ENCODE measurements around the gene MGAT4A. TPM values are rescaled to one million over a fixed set of nuclear protein-coding genes. Genes with fewer than 3 reads are reported as not detected.

MGAT4A gene
- total and polyA plus RNA-seq, 12 donors, result 4.6 to 33.0 (median 18.6) TPM

DNA sequence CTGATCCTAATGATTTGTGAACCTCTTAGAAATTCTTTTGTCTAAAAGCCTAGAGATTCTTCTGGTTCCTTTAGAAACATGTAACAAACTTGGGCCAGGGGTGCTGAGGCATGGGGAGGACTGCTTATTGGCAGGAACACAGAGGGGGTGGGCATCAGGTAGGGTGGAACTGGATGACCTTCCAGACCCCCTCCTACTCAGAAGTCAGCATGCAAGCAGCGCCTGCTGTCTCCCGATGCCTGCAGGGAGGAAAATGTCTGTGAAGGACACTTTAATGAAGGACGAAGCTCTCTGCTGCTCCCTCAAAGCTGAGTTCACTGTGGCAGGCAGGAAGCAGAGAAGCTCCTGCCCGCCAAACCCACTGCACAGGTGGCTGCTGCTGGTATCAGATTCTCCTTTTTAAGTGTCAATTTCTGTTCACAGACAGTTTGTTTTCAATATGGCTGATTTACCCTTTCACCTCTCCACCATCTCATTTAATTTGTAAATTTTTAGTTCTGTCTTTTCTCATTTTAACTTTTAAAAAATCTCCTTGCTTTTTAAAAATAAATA lies 142.0 kb downstream of the MGAT4A start:
- Histone ChIP-seq H3K4me1 (no peaks in the 10 kb centered on the region), H3K4me3 (no peak overlapping the region), H3K27me3 (no peaks in the 10 kb centered on the region), H3K36me3 (peaks cover 0 to 91% (median 13%) of the 10 kb centered on the region in 9 donors), H3K9me3 (peaks cover 0 to 4% (median 0%) of the 10 kb centered on the region in 11 donors), H3K27ac (no peak overlapping the region)
- intact Hi-C loops (cut with DNase I), result no loop called here
- WGBS, 2 donors, result 83 to 86% methylated on average over 4 of the region's 4 CpGs
- ATAC-seq (no peak), DNase-seq (no peak)
- TF ChIP-seq, protein P1, sequence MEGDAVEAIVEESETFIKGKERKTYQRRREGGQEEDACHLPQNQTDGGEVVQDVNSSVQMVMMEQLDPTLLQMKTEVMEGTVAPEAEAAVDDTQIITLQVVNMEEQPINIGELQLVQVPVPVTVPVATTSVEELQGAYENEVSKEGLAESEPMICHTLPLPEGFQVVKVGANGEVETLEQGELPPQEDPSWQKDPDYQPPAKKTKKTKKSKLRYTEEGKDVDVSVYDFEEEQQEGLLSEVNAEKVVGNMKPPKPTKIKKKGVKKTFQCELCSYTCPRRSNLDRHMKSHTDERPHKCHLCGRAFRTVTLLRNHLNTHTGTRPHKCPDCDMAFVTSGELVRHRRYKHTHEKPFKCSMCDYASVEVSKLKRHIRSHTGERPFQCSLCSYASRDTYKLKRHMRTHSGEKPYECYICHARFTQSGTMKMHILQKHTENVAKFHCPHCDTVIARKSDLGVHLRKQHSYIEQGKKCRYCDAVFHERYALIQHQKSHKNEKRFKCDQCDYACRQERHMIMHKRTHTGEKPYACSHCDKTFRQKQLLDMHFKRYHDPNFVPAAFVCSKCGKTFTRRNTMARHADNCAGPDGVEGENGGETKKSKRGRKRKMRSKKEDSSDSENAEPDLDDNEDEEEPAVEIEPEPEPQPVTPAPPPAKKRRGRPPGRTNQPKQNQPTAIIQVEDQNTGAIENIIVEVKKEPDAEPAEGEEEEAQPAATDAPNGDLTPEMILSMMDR (IDR thresholded peaks at IDR 0.05), result no peak

DNA sequence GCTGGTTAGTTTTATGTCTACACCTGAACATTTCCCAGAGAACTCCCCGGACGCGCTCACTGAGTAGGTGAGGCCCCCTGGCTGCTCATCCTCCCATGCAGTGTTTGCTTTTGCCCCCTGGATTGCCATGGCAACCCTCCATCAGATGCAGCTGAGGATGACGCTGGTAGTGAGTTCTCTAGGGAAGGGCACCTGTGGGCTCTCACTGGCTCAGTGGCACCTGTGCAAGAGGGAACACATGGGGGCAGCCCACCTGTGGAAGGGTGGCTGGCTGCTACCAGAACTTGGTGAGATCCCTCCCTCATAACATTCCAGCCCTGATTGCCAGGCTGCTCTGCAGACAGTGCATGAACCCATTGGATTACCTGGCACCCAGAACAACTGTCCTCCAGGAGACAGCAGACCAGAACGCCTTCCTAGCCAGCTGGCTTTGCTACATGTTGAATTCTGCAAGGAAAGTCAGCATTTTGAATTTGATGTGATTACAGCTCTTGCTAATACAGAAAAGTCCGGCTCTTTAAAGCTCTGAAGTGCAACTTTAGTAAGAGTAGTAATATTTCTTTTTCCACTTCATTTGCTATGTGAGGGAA lies 144.3 kb downstream of the MGAT4A start:
- WGBS, 2 donors, result 95% methylated on average over 6 of the region's 6 CpGs
- H3K9me3 ChIP-seq, result no peaks in the 10 kb centered on the region
- no peak overlapping the region for H3K27ac ChIP-seq
- intact Hi-C loops (cut with DNase I), result no loop called here
- no peak for DNase-seq
- H3K4me1 ChIP-seq, result no peaks in the 10 kb centered on the region
- no peaks in the 10 kb centered on the region for H3K27me3 ChIP-seq
- no peak for ATAC-seq
- TF ChIP-seq, protein P1 (IDR thresholded peaks at IDR 0.05), result no peak
- no peak overlapping the region for H3K4me3 ChIP-seq
- H3K36me3 ChIP-seq, result peaks cover 0 to 98% (median 15%) of the 10 kb centered on the region in 9 donors

DNA sequence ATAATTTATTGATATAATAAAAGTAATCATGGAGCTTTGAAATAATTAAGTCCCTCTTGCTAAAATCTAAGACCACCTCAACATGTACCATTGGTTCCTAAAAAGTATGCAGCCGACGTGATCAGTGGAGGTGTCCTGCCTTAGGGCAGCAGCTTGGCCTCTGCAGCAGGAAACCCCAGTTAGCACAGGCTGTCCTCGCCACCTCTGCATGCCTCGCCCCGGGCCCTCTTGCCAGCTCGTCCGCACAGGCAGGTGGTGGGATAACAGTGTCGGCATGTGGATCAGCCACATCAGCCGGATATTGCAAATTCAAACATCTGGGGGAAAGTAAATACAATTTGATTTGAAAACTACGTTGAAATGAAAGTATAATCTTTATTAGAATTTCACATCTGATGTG lies 145.5 kb downstream of the MGAT4A start:
- Histone ChIP-seq H3K27me3 (no peaks in the 10 kb centered on the region), H3K4me3 (no peak overlapping the region), H3K27ac (no peak overlapping the region), H3K9me3 (no peaks in the 10 kb centered on the region), H3K36me3 (peaks cover 0 to 98% (median 13%) of the 10 kb centered on the region in 9 donors), H3K4me1 (no peaks in the 10 kb centered on the region)
- WGBS, 2 donors, result 94 to 97% methylated on average over 10 of the region's 10 CpGs
- TF ChIP-seq, protein P1 (IDR thresholded peaks at IDR 0.05), result no peak
- DNase-seq (no peak), ATAC-seq (no peak)
- intact Hi-C loops (cut with DNase I), result no loop called here

GRCh38 chr2:98583816-98584618 lies 146.9 kb downstream of the MGAT4A start:
- Histone ChIP-seq H3K36me3 (peaks cover 0 to 98% (median 13%) of the 10 kb centered on the region in 9 donors), H3K27ac (no peak overlapping the region), H3K4me3 (no peak overlapping the region), H3K9me3 (no peaks in the 10 kb centered on the region), H3K4me1 (peaks cover 0 to 9% (median 0%) of the 10 kb centered on the region in 9 donors), H3K27me3 (no peaks in the 10 kb centered on the region)
- ATAC-seq, result peak in 1 of 8 donors; percentile 59
- TF ChIP-seq, protein P1 (IDR thresholded peaks at IDR 0.05), result no peak
- intact Hi-C loops (cut with DNase I), result no loop called here
- 83 to 86% methylated on average over 10 of the region's 10 CpGs for WGBS, 2 donors
- DNase-seq, result no peak

Measured in heart right ventricle (tissue), 16 donors.